GM19397 (cell line): ENCODE results near the gene SCOC.
"Not testable (repeated sequence)": the region's sequence is repeated elsewhere in the genome, so short reads cannot be mapped to it uniquely, and the experiment has no call there.

Experiments used
- ATAC-seq: cut with Tn5 transposase; IDR thresholded peaks from one replicate; pipeline ENCODE4 v1.9.1; 2021; ENCODE audit warnings: mild to moderate bottlenecking, moderate library complexity; ENCODE audit not compliant: unreplicated experiment

SCOC gene

GRCh38 chr4:140359562-140360427 lies 13.7 kb upstream of the SCOC start:
- peak; percentile 98 for ATAC-seq

- ATAC-seq = no peak
Measured at GRCh38 chr4:140361099-140361498, 12.3 kb upstream of the SCOC start.

- ATAC-seq = no peak
Measured at GRCh38 chr4:140363051-140363450, 10.4 kb upstream of the SCOC start.

GRCh38 chr4:140363558-140363957 lies 9.9 kb upstream of the SCOC start:
- no peak for ATAC-seq

GRCh38 chr4:140367738-140368137 lies 5.7 kb upstream of the SCOC start:
- ATAC-seq = no peak

- no peak for ATAC-seq
Measured at GRCh38 chr4:140368686-140369085, 4.8 kb upstream of the SCOC start.

GRCh38 chr4:140372751-140373327 lies 607 bp upstream of the SCOC start:
- ATAC-seq = peak; percentile 50

- no peak for ATAC-seq
Measured at GRCh38 chr4:140374130-140374477, 658 bp downstream of the SCOC start.

GRCh38 chr4:140382732-140383131 lies 9.3 kb downstream of the SCOC start:
- ATAC-seq = no peak

- ATAC-seq = no peak
Measured at GRCh38 chr4:140388015-140388414, 14.6 kb downstream of the SCOC start.

- no peak for ATAC-seq
Measured at GRCh38 chr4:140395668-140396067, 22.2 kb downstream of the SCOC start.

GRCh38 chr4:140400111-140400510 lies 26.7 kb downstream of the SCOC start:
- ATAC-seq = no peak

GRCh38 chr4:140406292-140406691 lies 32.8 kb downstream of the SCOC start:
- no peak for ATAC-seq

GRCh38 chr4:140408974-140409373 lies 35.5 kb downstream of the SCOC start:
- ATAC-seq = no peak

- not testable (repeated sequence) for ATAC-seq
Measured at GRCh38 chr4:140413130-140413969, 39.9 kb downstream of the SCOC start.

- ATAC-seq = no peak
Measured at GRCh38 chr4:140423106-140423505, 49.7 kb downstream of the SCOC start.

- ATAC-seq = peak; percentile 13
Measured at GRCh38 chr4:140426610-140427105, 53.2 kb downstream of the SCOC start.

GRCh38 chr4:140427106-140427918 lies 53.9 kb downstream of the SCOC start, which contains the start of gene CLGN:
CLGN (minus strand) TSS chr4:140427648; CDS start chr4:140413078, 14,570 bp downstream.
- ATAC-seq = peak; percentile 92

- ATAC-seq = no peak
Measured at GRCh38 chr4:140427919-140428471, 54.5 kb downstream of the SCOC start.
